ENCODE results near the gene KRT24.

GRCh38 chr17:40699371-40699770 is 4.2 kb downstream of the KRT24 start:
- TF ChIP-seq, protein P1, sequence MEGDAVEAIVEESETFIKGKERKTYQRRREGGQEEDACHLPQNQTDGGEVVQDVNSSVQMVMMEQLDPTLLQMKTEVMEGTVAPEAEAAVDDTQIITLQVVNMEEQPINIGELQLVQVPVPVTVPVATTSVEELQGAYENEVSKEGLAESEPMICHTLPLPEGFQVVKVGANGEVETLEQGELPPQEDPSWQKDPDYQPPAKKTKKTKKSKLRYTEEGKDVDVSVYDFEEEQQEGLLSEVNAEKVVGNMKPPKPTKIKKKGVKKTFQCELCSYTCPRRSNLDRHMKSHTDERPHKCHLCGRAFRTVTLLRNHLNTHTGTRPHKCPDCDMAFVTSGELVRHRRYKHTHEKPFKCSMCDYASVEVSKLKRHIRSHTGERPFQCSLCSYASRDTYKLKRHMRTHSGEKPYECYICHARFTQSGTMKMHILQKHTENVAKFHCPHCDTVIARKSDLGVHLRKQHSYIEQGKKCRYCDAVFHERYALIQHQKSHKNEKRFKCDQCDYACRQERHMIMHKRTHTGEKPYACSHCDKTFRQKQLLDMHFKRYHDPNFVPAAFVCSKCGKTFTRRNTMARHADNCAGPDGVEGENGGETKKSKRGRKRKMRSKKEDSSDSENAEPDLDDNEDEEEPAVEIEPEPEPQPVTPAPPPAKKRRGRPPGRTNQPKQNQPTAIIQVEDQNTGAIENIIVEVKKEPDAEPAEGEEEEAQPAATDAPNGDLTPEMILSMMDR (IDR thresholded peaks at IDR 0.05): no peak
- TF ChIP-seq POLR2AphosphoS5 (IDR thresholded peaks at IDR 0.05): no peak
- no peak for TF ChIP-seq EP300 (IDR thresholded peaks at IDR 0.05)
- TF ChIP-seq POLR2A (IDR thresholded peaks at IDR 0.05): no peak

Data from suprapubic skin (tissue), 4 donors.